Testis (tissue), 2 donors: Measurements from ENCODE around the gene GNB5.

Experiments
- CTCF ChIP-seq, 3 experiments: fragments of 450-650 bp in 2 of 3; fragments of 200-600 bp in 1 of 3; sonication (generic) in 1 of 3; IDR thresholded peaks; one replicate each; pipeline ENCODE4 v1.5.1; 2016 to 2019; ENCODE audit warnings: antibody characterized with exemption in 3 of 3, mild to moderate bottlenecking in 2 of 3, moderate library complexity in 1 of 3
- POLR2A ChIP-seq: fragments of 450-650 bp; IDR thresholded peaks from one replicate; pipeline ENCODE4 v1.6.1; 2017; ENCODE audit warnings: antibody characterized with exemption, mild to moderate bottlenecking, moderate library complexity

GRCh38 chr15:52162876-52163275 is 28.3 kb downstream of the GNB5 start:
- TF ChIP-seq POLR2A (no peak), CTCF (IDR thresholded peaks at IDR 0.05) (no peak)
